ENCODE data around the gene ZNF12.

GRCh38 chr7:6643915-6644625 is 62.7 kb downstream of the ZNF12 start:
- TF ChIP-seq CTCF (IDR thresholded peaks at IDR 0.05; ENCODE audit: control extremely low read depth in 1 of 3, insufficient read depth in 1 of 3, low read depth in 1 of 3, low read length in 3 of 3) = no peak
- no peak for TF ChIP-seq EZH2 (IDR thresholded peaks at IDR 0.05; ENCODE audit: low read depth, low read length, severe bottlenecking)
- TF ChIP-seq TAF1 (IDR thresholded peaks at IDR 0.05; ENCODE audit: low read depth, low read length) = no peak

Measured in H1 (cell line).